HG02642 (cell line): ENCODE measurements around the gene GOT1.

Source experiments
- ATAC-seq: cut with Tn5 transposase; IDR thresholded peaks from one replicate; pipeline ENCODE4 v1.9.1; 2021; ENCODE audit warnings: mild to moderate bottlenecking; ENCODE audit not compliant: unreplicated experiment, poor library complexity

The GOT1 gene

GRCh38 chr10:99435986-99436638 is 5.7 kb upstream of the GOT1 start:
- peak; percentile 46 for ATAC-seq

DNA sequence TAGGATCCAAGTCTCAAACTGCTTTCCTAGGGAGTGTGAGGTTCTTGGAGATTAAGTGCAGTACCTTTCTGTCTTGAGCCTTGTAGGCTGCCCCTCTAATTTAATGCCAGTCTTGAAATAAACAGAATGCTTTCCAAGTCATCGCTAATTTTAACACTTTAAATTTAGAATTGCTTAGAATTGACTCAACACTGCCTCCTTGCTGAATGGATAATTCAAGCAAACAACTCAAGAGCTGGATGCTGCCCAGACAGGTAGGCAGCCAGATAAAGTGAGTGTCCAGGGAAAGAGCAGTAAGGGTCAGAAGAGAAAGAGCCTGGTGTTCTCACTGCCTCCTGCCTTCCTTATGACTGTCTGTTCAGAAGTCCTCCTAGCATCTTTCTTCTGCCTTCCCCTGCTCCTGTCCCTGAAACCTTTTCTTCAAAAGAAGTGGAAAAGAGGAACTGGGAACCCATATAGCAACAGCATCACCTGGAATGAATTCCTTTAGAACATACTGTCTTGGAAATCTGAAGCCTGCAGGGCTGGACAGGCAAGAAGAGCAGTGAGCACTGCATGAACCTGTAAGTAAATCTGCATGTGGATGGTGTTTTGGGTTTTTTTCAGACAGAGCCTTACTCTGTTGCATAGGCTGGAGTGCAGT is 3.1 kb upstream of the GOT1 start:
- no peak for ATAC-seq

DNA sequence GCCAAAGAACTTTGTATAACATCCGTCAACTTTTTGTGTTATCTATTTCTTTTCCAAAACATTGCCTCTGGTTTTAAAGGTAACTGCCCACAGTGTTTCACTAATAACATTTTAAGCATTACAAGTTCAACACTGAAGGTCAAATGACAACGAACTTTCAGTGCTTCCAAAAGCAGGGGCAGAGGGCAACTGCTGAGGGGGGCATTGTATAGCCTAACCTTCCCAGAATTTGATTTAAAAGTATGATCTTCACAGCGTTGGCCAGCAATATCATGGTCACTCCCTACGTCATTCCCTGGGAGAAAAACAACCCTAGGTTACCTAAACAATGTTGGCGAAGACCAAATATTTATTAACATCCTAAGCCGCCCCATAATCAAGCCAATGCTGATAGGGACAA is 2.5 kb upstream of the GOT1 start:
- ATAC-seq: no peak

GRCh38 chr10:99432047-99432446 is 1.6 kb upstream of the GOT1 start:
- no peak for ATAC-seq

DNA sequence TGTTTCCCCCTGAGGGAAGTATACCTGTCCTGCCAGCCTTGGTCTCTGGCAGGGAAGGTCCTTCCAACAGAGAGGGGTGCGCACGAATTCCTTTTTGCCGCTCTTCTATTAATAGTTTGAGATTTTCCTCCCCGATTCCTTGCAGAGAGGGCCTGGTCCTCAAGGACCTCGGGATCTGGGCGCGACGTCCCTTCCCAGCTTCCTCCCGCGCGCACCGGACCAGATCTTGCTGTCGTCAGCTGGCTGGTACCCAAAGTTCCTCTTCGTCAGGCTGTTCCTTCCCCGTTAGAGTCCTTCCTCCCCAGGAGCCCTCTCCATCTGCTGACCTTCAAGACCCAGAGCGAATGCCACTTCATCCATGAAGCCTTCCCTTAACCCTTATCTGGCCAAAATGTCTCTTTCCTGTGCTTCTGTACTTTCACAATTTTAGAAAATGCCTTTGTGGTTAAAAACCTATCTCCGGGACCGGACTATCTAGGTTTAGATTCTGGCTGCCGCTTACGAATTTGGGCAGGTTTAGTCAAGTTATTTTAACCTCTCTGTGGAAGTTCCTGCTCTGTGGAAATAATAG is 851 bp upstream of the GOT1 start:
- no peak for ATAC-seq

GRCh38 chr10:99430116-99430450 is 341 bp downstream of the GOT1 start:
- peak; percentile 19 for ATAC-seq

DNA sequence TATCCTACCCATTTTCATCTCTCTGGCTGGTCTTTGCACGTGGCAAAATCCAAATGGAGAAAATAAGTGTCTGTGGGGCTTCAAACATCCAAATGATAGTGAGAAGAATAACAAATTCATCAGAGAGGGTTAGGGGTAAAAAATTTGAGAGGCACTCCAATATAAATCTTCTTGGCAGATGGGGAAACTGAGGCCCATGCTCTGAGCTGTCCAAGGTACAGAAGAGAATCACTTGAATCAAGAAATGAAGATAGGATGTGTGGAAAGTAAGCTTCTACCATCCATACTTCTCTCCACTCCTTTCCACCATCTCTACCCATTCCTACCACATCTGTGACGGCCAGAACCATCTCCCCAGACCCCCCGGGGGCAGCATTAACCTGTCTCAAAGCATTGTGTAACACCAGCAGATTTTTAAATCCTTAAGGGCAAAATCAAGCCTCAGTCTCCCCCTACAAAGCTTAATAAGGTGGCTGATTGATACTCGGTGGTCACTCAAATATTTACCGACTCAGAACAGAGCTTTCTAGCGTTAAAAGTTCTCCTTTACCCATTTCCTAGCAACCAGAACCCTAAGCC is 818 bp downstream of the GOT1 start:
- ATAC-seq: no peak

DNA sequence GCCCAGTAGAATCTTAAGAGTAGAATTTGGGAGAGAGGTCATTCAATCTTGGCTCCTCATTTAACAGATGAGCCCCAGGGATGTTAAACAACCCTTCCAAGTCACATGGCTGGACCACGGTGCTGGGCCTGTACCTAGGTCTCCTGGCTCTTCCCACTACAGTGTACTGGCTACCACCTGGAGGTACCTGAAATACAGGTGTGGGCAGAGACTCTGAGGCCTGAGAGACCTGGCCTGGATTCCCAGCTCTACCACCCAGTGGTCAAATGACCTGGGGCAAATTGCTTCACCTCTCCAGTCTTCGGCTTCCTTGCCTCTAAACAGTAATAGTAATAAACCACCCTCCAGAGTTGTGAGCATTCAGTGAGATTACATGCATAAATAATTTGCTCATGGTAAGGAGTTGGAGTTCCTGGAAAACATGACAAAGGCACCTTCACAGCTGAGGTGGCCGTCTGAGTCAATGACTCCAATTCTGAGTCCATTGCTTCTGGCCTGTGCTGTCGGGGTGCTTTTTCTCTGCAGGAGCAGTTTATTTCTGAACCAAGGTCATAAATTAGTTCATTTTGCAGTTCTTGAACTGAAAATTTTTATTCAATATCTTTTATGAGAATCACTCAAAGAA is 2.7 kb downstream of the GOT1 start:
- no peak for ATAC-seq

GRCh38 chr10:99426689-99427088 is 3.7 kb downstream of the GOT1 start:
- no peak for ATAC-seq

GRCh38 chr10:99425204-99425603 is 5.2 kb downstream of the GOT1 start:
- ATAC-seq: no peak

DNA sequence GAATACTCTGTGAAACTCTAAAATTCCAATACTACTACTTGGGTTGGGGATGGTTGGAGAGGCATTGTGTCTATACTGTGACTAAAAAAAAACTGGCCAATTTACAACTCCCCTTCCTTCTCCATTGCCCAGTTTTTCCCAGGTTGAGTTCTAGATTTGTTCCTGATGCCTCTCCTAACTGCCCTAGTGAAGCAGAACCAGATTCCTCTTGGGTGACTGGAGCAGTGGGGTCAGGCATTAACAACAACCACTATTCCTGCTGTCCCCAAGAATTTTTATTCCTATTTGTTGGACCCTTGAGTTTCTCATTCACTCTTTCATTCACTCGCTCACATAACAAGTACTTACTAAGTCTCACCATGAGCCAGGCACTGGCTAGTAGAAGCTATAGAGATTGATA is 5.8 kb downstream of the GOT1 start:
- no peak for ATAC-seq

- ATAC-seq: no peak
Measured at GRCh38 chr10:99422529-99423096, 7.8 kb downstream of the GOT1 start.

GRCh38 chr10:99421233-99421739 is 9.1 kb downstream of the GOT1 start:
- no peak for ATAC-seq

DNA sequence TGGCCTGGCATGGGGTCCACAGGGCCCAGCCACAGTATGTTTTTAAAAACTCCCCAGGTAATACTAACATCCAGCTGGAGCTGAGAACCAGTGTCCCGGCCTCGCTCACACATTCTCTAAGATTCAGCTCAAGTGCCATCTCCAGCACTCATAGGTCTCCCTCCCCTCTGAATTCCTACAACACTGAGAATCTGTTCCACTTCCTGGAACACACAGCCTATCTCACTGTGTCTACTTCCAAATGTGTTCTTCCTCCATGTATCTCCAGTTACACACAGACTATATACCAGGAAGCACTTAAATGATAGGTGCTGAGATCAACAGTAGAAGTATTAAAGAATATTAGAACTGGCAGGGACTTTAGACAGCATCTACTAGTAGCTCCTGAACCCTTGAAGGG is 10.7 kb downstream of the GOT1 start:
- no peak for ATAC-seq

DNA sequence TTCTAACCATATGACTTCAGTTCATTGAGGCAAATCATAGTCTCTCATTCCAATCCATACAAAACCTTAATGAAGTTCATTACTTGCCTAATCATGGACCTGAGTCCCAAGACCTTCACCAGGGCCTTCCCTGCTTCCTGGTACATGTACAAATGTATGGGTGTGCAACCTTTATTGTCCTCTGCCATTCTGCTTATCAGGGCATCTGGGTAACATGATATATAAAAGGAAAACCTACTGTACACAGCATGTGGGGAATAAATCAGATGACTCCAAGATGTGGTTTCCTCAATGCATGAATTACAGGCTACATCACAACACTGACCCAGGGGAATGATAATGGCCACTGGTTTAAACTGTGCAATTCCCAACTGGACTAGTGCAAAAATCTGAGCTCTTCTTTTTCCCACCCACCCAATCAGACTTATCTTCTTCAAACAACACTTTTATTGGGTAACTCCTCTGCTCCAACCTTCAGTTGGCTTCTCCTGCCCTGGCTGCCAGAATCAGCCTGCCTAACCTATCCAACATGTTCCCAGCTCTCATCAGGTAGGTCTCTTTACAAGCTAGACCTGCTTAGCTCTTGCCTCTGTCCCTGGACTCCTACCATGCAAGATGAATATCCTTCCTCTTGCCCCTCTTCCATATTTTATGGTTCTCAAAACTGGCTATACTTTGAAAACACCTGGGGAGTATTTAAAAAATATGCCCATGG is 11.4 kb downstream of the GOT1 start:
- ATAC-seq: no peak

DNA sequence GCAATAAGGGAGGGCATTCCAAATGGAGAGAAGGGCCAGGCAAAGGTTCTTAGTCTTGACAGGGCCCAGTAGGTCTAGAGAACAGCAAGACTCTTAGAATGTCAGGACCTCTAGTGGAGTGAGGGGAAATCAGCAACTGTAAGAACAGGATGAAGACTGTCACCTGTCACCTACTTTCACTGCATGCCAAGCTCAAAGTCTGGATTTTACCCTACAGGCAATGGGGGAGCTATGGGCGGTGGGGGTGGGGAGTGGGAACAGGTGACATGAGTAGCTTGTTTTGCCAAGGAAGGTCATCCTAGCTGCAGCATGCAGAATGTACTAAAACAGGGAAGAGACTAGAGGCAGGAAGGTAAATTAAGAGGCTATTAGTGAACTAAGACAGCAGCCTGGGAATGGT is 18.3 kb downstream of the GOT1 start:
- no peak for ATAC-seq

GRCh38 chr10:99411546-99411945 is 18.9 kb downstream of the GOT1 start:
- no peak for ATAC-seq

DNA sequence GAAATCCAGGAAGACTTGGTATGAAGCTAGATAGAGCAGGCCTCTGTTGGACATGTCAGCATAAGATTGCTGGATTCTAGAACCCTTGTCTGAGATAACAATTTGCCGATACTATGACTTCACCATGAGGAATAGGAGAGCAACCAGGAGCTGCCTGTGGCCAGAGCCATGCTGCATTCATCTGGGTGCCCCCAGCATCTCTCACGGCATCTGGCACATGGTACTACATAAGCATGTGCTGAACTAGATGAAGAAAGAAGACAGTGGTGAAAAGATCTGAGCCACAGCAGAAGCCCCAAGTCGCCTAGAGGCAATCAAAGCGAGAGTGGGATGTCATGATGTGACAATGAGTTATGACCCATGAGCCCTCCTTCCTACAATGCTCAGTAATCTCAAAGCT is 19.5 kb downstream of the GOT1 start:
- ATAC-seq: no peak

DNA sequence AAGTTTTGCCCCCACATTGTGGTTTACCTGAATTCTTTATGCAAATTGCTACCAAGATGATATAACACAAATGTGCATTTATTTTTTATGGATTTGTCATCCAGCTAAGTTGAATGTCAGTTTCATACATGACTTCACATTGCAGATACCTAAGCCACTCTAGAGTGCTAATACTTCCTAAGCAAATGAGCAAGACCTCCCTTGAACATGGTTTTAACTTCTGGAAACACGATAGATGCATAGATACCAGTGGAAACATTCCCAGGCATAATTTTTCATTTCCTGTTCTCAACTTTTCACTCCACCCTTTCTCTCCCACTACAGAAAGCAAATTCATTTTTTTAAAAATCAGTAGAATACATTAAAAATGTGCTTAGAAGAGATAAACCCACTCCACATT is 20.3 kb downstream of the GOT1 start:
- ATAC-seq: no peak

DNA sequence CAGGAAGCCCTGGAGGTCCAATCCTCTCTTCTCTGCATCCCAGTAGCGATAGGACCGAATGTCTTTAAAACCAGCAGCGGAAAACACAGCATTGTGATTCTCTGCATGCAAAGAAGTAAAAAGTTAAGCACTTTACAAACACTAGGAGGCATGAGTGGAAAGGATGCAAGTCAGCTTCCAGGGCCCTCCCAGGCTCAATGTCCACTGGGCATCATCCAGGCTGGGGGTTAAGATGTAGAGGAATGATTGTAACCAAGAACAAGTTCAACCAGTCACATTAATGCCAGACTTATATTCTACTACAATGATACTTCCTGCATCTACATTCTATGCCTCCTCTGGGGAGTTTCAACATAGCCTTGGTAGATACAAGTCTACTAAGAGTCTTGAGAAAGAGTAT is 24.3 kb downstream of the GOT1 start:
- ATAC-seq: no peak
